ENCODE results near the gene RNU6-1. TPM values are rescaled to one million over a fixed set of nuclear protein-coding genes. Genes with fewer than 3 reads are reported as not detected.

RNU6-1 gene
- total RNA-seq, 1 experiment from 2014 or later, result not detected

DNA sequence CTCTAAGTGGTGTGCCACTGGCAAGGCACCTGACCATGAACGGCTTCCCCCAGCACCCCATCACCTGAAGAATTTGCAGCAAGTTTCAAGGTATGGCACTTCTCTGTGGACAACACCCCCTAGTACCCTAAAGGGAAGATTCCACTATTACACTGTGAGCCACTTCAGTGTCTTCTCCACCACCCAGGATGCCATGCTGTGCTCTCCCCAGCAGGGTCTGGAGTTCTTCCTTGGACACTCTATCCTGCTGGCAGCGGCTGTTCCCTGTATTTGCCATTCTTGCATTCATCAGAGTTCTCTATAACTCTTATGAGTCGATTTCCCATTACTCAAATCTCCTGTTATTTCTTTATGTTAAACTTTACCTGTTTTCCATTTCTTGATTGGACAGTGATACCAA is 33.9 kb upstream of the RNU6-1 start:
- TF ChIP-seq SIN3A (IDR thresholded peaks at IDR 0.05; ENCODE audit: borderline replicate concordance, insufficient read depth, low read depth, low read length), result no peak
- no peak for TF ChIP-seq TCF7L2 (IDR thresholded peaks at IDR 0.05; ENCODE audit: low read depth, low read length)
- TF ChIP-seq, protein P1, sequence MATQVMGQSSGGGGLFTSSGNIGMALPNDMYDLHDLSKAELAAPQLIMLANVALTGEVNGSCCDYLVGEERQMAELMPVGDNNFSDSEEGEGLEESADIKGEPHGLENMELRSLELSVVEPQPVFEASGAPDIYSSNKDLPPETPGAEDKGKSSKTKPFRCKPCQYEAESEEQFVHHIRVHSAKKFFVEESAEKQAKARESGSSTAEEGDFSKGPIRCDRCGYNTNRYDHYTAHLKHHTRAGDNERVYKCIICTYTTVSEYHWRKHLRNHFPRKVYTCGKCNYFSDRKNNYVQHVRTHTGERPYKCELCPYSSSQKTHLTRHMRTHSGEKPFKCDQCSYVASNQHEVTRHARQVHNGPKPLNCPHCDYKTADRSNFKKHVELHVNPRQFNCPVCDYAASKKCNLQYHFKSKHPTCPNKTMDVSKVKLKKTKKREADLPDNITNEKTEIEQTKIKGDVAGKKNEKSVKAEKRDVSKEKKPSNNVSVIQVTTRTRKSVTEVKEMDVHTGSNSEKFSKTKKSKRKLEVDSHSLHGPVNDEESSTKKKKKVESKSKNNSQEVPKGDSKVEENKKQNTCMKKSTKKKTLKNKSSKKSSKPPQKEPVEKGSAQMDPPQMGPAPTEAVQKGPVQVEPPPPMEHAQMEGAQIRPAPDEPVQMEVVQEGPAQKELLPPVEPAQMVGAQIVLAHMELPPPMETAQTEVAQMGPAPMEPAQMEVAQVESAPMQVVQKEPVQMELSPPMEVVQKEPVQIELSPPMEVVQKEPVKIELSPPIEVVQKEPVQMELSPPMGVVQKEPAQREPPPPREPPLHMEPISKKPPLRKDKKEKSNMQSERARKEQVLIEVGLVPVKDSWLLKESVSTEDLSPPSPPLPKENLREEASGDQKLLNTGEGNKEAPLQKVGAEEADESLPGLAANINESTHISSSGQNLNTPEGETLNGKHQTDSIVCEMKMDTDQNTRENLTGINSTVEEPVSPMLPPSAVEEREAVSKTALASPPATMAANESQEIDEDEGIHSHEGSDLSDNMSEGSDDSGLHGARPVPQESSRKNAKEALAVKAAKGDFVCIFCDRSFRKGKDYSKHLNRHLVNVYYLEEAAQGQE (IDR thresholded peaks at IDR 0.05; ENCODE audit: insufficient read depth in 1 of 2, low read depth in 2 of 2, low read length in 1 of 2), result no peak
- TF ChIP-seq, protein P2, sequence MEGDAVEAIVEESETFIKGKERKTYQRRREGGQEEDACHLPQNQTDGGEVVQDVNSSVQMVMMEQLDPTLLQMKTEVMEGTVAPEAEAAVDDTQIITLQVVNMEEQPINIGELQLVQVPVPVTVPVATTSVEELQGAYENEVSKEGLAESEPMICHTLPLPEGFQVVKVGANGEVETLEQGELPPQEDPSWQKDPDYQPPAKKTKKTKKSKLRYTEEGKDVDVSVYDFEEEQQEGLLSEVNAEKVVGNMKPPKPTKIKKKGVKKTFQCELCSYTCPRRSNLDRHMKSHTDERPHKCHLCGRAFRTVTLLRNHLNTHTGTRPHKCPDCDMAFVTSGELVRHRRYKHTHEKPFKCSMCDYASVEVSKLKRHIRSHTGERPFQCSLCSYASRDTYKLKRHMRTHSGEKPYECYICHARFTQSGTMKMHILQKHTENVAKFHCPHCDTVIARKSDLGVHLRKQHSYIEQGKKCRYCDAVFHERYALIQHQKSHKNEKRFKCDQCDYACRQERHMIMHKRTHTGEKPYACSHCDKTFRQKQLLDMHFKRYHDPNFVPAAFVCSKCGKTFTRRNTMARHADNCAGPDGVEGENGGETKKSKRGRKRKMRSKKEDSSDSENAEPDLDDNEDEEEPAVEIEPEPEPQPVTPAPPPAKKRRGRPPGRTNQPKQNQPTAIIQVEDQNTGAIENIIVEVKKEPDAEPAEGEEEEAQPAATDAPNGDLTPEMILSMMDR (IDR thresholded peaks at IDR 0.05), result no peak
- TF ChIP-seq POLR2AphosphoS5 (IDR thresholded peaks at IDR 0.05; ENCODE audit: low read depth, low read length), result no peak
- in situ Hi-C loops (cut with HindIII; ENCODE audit: low pct_unique_long_range_greater_than_20kb, low sequenced_read_pairs), result no loop called here
- DNase-seq (ENCODE audit: low read depth, low spot score), result no peak
- CTCF ChIA-PET, result interaction anchor here (0.6 to 1.4 kb wide), 2 partner anchors 10 to 680 kb away, joined by 3 to 4 read pairs; no protein-coding TSS in a partner anchor
- Histone ChIP-seq H3K4me3 (ENCODE audit: low read depth in 2 of 2, low read length in 2 of 2) (no peak overlapping the region), H3K9me3 (ENCODE audit: control insufficient read depth, insufficient read depth, low read depth, low read length) (peaks cover 4% of the 10 kb centered on the region; the same call in 1 of the 2 replicates), H3K27ac (ENCODE audit: low read length) (no peak overlapping the region), H3K4me1 (ENCODE audit: control insufficient read depth, insufficient read depth, low read length) (no peaks in the 10 kb centered on the region), H3K27me3 (ENCODE audit: control insufficient read depth, insufficient read depth, low read length) (no peaks in the 10 kb centered on the region), H3K36me3 (ENCODE audit: control insufficient read depth, insufficient read depth, low read length) (no peaks in the 10 kb centered on the region)
- intact Hi-C loops (cut with micrococcal nuclease; ENCODE audit: unreplicated experiment), result no loop called here
- ATAC-seq, result no peak
- BruUV-seq (replicated peaks), result no TSS peak
- POLR2A ChIA-PET, result no interaction called here

DNA sequence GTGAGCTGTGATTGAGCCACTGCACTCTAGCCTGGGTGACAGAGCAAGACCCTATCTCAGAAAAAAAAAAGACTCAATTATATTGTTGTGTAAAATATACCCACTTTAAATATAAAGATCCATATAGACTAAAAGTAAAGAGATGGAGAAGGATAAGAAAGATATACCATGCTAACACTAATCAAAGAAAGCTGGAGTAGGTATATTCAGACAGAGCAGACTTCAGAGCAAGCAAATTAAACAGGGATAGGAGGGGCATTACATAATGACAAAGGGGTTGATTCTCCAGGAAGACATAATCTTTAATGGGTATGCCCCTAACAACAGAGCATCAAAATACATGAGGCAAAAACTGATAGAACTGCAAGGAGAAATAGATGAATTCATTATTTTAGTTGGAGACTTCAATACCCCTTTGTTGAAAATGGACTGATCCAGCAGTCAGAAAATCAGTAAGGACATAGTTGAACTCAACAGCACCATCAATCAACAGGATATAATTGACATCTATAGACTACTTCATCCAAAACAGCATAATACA is 31.1 kb upstream of the RNU6-1 start:
- Histone ChIP-seq H3K36me3 (ENCODE audit: control insufficient read depth, insufficient read depth, low read length) (no peaks in the 10 kb centered on the region), H3K4me3 (ENCODE audit: low read depth in 2 of 2, low read length in 2 of 2) (no peak overlapping the region), H3K27me3 (ENCODE audit: control insufficient read depth, insufficient read depth, low read length) (no peaks in the 10 kb centered on the region), H3K4me1 (ENCODE audit: control insufficient read depth, insufficient read depth, low read length) (peaks cover 2% of the 10 kb centered on the region; the same call in 1 of the 2 replicates), H3K27ac (ENCODE audit: low read length) (no peak overlapping the region), H3K9me3 (ENCODE audit: control insufficient read depth, insufficient read depth, low read depth, low read length) (peaks cover 4% of the 10 kb centered on the region; the same call in 1 of the 2 replicates)
- no peak for TF ChIP-seq SIN3A (IDR thresholded peaks at IDR 0.05; ENCODE audit: borderline replicate concordance, insufficient read depth, low read depth, low read length)
- TF ChIP-seq, protein P1 (IDR thresholded peaks at IDR 0.05; ENCODE audit: insufficient read depth in 1 of 2, low read depth in 2 of 2, low read length in 1 of 2), result no peak
- TF ChIP-seq POLR2AphosphoS5 (IDR thresholded peaks at IDR 0.05; ENCODE audit: low read depth, low read length), result no peak
- TF ChIP-seq TCF7L2 (IDR thresholded peaks at IDR 0.05; ENCODE audit: low read depth, low read length), result no peak
- ATAC-seq (no peak), DNase-seq (ENCODE audit: low read depth, low spot score) (no peak)
- BruUV-seq (replicated peaks), result no TSS peak
- in situ Hi-C loops (cut with HindIII; ENCODE audit: low pct_unique_long_range_greater_than_20kb, low sequenced_read_pairs), result no loop called here
- ChIA-PET POLR2A (no interaction called here), CTCF (no interaction called here)
- intact Hi-C loops (cut with micrococcal nuclease; ENCODE audit: unreplicated experiment), result no loop called here
